ENCODE results near the gene CFDP1.

DNA sequence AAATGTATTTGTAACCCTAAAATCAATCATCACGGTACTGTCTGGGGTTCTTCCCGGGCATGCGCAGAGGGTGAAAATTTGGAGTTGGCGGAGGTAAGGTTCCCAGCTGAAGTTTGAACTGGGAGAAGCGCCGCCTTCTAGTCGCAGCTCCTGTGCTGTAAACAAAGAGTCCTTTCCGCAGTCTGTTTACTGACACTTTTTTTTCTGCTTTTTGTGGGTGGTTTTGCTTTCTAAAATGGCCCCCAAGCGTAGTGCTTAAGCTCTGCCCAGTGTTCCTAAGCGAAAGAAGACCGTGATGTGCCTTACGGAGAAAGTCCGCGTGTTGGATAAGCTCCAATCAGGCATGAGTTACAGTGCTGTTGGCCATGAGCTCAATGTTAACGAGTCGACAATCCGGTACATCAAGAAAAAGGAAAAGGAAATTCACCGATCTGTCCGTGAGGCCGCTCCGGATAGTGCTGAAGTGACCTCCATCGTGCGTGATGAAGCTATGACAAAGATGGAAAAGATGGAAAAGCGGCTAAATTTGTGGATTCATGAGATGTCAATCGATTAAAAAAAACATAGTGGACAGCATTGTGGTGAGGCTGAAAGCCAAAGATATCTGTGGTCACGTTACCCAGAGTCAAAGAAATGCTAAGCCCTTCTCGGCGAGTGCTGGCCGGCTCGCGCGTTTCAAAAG lies 570 bp upstream of the CFDP1 start:
- TF ChIP-seq, protein P1, sequence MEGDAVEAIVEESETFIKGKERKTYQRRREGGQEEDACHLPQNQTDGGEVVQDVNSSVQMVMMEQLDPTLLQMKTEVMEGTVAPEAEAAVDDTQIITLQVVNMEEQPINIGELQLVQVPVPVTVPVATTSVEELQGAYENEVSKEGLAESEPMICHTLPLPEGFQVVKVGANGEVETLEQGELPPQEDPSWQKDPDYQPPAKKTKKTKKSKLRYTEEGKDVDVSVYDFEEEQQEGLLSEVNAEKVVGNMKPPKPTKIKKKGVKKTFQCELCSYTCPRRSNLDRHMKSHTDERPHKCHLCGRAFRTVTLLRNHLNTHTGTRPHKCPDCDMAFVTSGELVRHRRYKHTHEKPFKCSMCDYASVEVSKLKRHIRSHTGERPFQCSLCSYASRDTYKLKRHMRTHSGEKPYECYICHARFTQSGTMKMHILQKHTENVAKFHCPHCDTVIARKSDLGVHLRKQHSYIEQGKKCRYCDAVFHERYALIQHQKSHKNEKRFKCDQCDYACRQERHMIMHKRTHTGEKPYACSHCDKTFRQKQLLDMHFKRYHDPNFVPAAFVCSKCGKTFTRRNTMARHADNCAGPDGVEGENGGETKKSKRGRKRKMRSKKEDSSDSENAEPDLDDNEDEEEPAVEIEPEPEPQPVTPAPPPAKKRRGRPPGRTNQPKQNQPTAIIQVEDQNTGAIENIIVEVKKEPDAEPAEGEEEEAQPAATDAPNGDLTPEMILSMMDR (IDR thresholded peaks at IDR 0.05; ENCODE audit: insufficient read depth, low read length): no peak
- TF ChIP-seq GABPA (IDR thresholded peaks at IDR 0.05; ENCODE audit: low read depth): no peak
